Frontal cortex (tissue), 4 donors: ENCODE measurements around the gene TMEM54. TPM values are rescaled to one million over a fixed set of nuclear protein-coding genes. Genes with fewer than 3 reads are reported as not detected.

Source experiments
- DNase-seq, 2 donors: peaks; one replicate each; pipeline ENCODE4 v3.0.0; 2012; ENCODE audit warnings: low spot score in 2 of 2
- FAIRE-seq: peaks from 2 replicates; lab custom pipeline; 2012; peaks lifted over from hg19 to GRCh38; lab: Jason Lieb, UNC
- total RNA-seq: library from RNA; depleted of rRNA; stranded (reverse); fragments of >200 nt; gene quantifications from one replicate; pipeline ENCODE4 v1.2.3, GENCODE V29; 2014
- donor health status: control.
- donor health status: control.
- donor health status: control.

Gene TMEM54
- total RNA-seq, 1 donor from 2014 or later, result 2.0 TPM

DNA sequence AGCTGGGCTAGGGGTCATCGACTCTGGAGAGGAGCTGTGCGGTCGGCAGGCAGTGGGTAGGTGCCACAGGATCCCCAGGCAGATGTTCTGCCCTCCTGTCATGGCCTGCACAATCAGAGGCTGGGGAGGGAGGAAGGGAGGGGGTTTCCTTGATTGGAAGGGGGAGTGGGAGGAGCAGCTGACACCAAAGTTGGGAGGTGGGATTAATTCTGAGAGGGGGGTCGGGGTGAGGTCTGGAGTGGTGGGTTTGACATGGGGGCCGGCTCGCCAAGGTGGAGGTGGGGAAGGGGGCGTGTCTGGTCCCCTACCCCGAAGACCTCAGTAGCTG is 15.5 kb downstream of the TMEM54 start:
- FAIRE-seq (no peak), DNase-seq (no peak)

DNA sequence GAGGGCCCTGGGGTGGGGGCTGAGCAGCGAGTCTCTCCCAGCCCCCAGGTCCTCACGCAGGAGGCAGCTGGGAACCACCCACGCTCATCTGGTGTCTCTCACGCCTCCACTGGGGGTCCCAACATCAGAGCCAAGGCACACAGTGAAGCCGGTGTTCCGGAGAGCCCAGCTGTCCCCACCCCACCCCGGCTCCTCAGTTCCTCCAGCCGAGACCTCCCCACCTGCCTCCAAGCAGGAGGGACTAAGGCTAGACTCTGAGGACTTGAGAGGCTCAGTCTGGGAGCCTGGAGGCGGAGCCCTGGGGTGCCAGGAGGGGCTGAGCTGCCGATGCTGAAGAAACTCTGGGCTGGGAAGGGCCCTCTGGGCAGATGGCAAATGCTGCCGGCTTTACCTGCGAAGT is 16.5 kb downstream of the TMEM54 start:
- DNase-seq, result no peak
- FAIRE-seq, result no peak

DNA sequence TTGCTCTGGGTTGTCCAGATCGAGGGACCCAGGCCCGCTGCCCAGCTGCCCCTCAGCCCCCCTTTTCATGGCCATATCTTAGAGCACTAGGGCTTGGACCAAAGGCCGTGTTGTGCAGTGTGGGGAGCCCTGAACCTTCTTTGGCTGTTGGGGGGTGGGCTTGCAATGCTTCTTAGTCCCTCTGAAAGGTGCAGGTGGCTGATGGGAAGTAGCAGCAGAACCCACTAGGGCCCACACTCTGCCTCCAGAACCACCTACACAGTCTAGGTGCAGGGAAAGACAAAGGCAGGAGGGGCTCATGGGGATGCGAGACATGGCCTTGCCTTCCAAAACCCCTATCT is 17.2 kb downstream of the TMEM54 start:
- no peak for FAIRE-seq
- no peak for DNase-seq

DNA sequence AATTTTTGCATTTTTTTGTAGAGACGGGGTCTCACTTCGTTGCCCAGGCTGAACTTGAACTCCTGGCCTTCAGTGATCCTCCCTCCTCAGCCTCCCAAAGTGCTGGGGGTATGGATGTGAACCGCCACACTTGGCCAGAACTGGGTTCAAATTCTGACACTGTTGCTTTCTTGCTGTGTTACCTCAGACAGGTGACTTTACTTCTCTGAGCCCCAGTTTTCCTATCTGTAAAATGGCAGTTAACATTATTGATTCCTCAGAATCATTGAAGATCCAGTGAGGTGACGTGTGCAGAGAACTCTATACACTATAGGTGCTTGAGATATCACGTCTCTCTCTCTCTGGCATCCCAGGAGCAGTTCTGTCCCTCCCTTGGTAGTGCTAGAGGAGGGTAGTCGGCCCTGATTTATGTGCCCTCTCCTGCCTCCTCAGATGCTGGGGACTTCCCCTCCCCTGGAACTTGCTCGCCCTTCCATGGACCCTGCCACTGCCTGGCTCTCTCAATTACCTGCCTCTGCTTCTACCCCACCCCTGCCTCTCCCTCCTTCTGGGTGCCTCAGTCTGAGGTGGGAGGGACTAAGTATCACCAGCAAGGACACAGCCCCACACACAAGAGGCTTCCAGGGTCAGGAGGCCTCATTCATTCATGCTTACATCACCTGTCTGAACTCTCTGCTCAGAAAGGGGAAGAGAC is 17.7 kb downstream of the TMEM54 start:
- DNase-seq (no peak), FAIRE-seq (no peak)

DNA sequence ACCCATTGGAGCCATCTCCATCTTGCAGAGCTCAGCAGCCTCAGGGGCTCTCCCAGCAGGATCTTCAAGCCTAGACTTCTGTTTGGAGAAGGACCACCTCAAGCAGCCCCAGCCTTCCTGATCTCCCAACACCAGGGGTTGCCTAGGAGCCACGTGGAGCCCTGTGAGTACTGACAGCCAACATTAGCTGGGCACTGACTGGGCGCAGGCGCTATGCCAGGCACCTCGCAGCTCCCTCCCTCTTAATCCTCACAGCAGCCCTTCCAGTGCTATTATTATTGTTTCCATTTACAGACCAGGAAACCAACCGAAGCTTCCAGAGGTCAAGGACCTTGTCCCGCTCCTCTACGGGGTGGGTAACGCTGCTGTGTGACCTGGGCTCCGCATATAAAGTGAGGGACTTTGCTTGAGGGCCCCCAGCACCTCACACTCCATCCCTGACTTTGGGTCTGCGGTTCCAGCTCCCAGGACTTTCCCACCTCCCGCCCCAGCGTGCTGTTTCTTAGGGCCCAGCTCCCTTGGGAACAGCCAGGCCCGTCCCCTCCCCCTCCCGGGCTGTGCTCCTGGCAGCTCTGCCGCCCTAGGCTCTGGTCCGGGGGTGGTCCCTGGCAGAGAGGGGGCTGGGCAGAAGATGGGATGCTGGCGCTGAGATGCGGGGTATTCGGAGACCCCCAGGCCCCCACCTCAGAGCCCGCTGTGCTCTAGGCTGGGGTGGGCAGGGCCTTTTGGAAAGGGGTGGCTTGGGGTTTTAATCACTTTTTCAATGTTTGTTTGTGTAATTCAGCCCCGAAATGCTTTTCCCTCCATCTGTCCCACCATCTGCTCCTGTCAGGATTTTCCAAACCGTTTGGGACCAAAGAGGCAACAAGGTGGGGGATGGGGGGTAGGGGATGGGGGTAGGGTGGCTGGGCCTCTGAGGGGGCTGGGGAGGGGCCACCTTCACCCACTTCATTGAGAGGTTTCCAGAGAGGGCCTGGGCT is 19.0 kb downstream of the TMEM54 start:
- DNase-seq (no peak), FAIRE-seq (no peak)

DNA sequence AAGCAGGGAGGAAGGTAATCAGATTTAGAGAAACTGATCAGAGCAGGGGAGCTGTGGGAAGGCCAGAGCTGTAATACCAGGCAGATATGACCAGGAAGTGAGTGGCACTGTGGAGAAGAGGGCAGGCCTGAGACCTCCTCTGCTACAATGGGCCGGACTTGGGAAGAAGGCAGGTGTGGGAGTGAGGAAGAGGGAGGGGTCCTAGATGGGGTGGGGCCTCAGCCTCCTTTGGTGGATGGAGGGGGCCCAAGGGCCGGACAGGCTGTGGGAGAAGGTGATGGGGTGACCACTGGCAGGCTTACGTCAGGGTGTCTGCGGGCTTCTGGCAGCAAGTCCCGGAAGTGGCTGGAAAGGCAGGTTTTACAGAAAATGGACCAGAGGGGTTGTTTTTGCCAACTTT is 19.9 kb downstream of the TMEM54 start:
- FAIRE-seq, result no peak
- no peak for DNase-seq

DNA sequence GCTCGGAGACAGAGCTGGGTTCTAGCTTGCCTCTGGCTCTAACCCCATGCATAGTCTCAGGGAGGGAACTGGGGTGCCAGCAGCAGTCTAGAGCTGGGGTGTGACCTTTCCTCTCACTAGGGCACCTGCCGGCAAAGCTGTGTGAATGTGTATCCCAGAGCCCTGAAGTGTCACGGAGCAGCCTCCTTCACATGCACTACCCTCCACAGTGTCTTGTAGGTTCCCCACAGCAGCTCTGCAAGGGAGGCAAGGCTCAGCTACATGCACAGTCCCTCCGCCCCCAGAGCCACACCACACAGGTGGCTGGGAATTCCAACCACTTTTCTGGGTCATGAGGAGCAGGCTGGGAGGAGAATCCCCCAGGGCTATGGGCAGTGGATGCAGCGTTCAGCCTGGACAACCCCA is 22.6 kb downstream of the TMEM54 start:
- no peak for DNase-seq

DNA sequence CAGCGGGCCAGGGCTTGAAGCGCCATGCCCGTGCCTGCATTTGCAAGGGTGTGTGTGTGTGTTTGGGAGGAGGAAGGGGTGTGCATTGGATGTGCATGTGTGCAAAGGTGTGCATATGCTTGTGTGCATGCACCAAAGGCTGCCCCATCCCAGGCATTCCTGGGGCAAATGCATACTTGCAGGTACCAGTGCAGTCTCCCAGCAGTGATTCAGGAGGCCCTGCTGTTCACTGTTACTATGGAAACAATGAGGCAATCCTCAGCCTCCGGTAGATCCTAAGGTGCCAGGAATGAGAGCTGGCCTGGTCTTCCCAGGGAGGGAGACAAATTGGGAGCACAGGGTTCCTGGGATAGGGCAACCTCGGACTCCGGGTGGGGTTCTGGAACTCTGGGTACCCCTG is 23.0 kb downstream of the TMEM54 start:
- no peak for FAIRE-seq
- no peak for DNase-seq

More for the DNA sequence above, 22.6 kb downstream of the TMEM54 start:
- no peak for FAIRE-seq

DNA sequence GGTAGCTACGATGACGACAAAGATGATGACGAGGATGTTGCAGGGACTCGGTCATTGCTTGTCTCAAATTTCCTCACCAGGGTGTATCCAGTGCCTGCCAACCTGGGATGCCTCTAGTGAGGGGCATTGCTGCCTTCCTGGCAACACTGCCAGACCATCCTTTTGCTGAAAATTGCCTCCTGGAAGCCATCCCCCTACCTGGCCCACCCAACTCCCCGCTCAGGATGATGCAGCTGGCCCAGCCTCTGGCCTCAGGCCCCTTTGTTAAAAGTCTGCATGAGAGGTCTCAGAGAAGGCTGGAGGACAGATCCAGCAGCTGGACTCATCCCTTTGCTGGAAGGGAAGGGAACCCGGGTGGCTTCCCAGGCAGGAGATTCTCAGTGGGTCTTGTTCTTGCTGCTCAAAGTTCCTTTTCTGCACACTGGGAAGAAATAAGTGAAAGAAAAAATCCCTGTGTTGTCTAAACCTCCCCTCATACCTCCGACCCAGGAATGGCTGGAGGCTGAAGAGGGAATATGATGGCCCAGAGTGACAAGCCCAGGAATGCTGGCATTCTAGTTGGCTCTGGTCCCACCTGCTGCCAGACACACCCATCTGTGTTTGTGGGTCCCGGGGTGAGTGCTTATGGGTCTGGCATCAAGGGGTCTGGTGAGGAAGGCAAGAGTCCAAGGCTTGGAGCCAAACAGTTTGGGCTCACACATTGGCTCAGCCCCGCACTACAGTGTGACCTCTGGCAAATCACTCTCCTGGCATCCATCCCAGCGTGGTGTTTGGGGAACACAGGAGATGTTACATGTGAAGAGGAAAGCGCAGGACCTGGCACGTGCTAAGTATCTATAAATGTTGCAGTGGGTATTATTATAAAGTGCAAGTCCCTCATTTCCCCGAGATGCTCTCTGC is 23.7 kb downstream of the TMEM54 start:
- DNase-seq (no peak), FAIRE-seq (no peak)

DNA sequence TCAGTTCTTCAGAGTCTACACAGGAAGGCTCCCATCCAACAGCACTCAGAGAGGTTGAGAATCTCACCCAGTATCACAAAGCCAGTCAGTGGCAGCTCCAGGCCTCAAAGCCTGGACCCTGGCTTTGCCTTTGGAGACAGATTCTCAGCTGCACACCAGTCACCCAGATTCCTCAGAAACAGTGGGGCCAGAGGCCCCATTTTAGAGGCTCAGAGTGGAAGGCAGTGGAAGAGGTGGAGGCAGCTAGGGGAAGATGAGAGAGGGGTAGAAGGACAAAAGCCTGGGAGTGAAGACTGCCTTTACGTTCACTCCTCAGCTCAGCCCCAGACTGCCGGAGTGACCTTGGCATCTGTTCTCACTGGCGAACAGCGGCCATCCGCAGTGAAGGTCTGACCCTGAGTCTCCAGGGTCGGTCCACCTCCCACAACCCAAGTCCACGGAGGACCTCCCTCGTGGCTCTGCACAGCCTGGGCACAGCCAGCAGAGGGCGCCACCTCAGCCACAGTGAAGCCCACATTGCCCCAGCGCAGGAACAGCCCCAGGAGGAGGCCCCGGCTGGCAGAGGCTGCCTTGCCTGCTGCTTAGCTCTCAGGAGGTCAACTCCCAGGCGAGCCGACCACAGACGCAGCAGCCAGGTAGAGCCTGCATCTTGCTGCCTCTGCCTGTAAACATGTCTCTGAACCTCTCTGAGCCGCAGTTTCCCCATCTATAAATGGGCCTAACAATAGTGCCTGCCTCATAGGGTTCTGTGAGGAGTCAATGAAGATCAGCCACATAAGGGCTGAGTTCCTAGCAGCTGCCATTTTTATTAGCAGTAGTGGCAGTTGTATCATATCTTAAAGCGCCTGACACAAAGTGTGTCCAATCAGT is 24.6 kb downstream of the TMEM54 start:
- DNase-seq (peak; percentile 62 to 73), FAIRE-seq (no peak)

DNA sequence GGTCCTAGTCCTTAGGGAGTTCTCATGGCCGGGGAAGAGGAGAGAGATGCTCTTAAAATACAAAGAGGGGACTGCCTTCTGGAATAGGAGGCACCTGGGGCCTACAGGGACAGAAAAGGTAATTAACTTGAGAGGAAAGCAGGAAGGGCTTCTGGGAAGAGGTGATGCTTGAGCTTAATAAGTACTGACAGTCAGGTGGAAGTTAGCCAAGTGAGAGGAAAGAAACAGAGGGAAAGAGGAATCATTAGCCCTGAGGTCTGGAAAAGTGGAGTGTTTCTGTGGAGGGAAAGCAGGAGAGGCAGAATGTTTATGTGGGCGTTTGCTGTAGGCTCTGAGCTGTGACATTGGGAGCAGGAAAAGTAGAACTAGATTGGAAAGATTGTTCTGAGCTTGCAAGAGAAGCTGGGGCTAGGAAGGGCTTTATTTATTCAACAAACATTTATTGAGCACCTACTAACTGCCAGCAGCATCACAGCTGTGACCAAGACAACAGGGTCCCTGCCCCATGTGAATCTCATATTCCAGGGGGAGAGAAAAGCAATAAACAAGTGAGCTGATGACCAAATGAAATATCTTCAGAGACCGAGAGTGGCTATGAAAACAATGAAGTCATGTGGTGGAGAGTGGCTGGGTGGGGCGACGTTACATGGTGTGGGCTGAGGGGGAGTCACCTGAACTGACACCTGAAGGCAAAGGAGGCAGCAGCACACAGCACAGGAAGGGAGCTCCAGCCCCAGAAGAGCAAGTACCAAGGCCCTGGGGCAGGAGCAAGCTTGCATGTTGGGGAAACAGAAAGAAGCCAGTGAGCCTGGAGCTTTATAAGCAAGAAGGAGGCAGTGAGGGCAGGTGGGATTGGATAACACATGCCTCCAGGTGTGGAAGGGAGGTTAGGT is 26.1 kb downstream of the TMEM54 start:
- FAIRE-seq (no peak), DNase-seq (no peak)

DNA sequence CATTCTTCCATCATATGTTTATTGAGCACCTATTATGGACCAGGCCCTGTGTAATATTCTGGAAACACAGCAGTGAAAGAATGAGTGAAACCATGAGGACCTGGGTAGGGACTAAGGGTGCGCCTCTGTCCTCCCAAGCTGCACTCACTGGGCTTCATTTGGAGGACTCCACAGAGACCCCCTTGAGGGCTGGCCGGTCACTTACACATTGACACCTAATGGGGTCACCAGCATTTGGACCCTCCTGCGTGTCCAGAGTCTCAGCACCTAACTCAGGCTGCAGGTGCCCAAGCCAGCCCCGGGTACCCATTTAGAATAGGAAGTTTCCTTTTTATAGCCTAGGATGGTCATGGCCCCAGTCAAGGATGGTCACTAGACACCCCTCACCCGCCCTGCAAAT is 27.7 kb downstream of the TMEM54 start:
- no peak for FAIRE-seq

DNA sequence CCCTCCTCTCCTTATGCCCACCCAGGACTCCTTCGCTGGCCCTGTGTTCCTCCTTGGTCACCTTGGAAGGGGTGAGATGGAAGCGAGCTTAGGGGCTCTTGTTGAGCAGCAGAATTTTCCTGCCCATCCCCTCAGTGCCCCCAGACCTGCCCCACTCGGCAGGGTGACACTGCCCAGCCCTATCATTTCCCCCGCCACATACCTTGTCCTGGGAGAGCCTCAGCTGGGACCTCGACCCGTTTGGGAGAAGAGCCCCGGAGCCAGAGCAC is 29.1 kb downstream of the TMEM54 start:
- DNase-seq, result no peak
- no peak for FAIRE-seq

More for the DNA sequence above, 27.7 kb downstream of the TMEM54 start:
- DNase-seq, result no peak

DNA sequence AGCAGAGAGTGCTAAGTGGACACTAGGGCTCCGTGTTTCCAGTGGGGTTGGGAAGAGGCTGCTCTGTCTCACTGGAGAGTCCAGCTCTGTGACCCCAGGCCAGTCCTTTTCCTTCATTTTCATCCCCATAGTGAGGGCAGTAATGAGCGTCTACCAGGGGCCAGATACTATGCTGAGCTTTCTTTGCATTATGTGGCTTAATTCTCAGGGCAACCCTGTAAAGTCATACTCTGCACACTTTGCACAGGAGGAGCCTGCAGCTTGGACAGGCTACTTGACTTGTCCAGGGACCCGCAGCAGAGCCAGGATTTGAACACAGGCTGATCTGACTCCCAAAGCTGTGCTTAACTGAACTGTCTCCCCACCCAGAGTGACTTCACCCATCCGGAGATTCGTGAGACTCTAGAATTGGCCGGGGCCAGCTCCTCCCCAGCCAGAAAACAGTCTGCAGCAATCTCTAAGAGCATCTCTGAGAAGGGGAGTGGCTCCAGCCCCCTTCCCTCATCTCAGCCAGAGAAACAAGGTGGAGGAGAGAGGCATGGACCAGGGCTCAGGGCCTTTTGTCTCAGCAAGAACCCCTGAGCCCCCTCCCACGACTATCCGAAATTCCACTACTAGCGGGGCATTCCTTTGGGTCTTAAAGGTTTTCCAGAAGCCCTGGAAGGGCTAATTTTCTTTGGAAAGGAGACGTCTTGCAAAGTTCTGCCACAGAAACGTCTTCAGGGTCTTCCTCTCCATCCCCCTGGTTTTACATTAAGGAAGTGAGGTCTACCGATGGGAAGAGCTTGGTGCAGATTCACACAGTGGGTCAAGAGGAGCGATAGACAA is 29.6 kb downstream of the TMEM54 start:
- DNase-seq, result no peak

DNA sequence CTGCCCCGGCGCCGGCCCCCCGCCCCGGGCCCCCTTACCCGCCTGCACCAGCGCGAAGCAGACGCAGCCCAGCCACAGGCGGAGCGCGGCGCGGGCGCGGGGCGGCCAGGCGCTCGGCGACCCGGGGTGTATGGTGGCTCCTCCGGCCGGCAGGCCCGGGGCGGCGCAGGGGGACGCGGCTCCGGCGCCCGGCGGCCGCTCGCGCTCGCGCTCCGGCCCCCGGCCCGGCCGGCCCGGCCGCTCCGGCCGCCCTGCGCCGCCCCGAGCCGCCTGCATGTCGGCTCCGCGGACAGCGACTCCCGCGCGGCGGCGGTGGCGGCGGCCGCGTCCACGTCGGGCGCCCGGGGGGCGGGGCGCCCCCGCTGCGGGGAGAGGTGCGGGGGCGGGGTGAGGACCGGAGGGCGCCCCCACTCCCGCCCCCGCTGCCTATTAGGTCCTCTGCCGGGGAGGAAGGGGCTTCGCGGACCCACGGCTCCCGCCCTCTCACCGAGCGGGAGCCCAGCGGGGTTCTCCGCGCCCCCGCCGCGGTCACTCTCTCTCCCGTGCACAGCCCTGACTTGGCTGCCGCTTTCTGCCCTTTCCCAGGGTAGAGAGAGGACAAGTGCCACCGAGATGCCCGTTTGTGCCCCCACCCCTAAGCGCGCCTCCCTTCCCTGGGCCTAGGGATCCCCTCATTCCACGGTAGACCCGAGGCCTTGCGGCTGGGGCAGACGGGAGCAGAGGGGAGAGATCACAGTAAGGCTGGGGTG is 30.4 kb downstream of the TMEM54 start, which contains the start of gene FNDC5:
FNDC5 (minus strand) TSS at position 298 of the 749 bp plus-strand sequence.
- FAIRE-seq, result no peak
- DNase-seq, result peak in 1 of 2 donors; percentile 59

More for the DNA sequence above, 29.6 kb downstream of the TMEM54 start:
- no peak for FAIRE-seq

DNA sequence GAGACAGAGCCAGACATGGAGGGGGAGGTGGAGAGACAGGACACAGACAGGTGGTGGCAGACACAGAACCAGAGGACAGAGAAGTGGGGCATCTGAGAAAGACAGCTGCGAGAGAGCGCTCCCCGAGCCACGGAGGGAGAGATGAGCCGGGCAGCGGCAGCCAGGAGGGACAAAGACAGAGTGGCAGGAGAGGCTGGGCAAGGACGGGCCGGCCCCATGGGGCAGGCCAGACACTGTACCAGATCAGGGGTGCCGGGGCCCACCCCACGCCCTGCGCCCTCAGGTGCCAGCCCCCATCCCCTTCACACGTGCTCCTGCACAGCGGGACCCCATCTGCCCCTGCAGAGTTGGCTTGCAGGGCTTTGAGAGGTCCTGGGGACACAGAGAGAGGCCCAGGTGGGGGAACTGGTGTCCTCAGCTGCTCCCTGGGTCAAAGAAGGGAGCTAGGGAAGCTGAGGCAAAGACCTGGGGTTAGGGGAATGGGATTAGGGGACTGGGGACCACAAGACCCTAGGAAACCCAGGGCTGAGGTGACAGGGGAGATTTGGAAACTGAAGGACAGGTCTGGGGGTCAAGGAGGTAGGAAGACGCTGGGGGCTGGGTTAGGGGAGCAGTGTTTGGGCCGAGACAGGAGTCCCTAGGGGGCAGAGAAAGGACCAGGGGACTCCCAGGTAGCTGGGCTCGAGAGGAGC is 31.1 kb downstream of the TMEM54 start:
- FAIRE-seq, result no peak

More for the DNA sequence above, 31.1 kb downstream of the TMEM54 start:
- DNase-seq, result no peak
